ENCODE measurements around the gene RAB9A.

DNA sequence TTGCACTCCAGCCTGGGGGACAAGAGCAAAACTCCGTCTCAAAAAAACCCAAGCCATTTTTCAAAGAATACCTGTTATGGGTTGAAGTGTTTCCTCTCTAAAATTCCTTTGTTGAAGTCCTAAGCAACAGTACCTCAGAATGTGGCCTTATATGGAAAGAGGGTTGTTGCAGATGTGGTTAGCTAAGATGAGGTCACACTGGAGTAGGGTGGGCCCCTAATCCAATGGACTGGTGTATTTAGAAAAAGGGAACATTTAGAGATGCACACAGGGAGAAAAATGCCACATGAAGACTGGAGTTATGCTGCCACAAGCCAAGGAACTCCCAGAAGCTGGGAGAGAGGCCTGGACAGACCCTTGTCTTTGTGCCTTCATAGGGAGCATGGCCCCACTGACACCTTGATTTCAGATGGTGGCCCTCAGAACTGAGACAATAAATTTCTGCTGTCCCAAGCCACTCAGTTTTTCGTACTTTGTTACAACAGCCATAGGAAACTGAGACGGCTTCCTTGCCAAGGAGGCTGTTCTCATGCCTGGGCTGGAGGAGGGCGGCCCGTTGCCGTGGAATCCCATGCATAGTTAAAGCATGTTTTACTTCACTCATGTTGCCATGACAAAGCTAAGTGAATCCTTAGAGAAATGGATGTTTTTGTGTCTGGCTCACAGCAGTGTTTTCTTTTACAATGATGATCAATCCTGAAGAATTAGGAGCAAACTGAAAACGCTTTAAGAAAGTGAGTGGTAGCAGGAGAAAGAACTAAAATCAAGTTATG lies 29.0 kb downstream of the RAB9A start:
- no peak for TF ChIP-seq CTCF (IDR thresholded peaks at IDR 0.05; ENCODE audit: low read length)
- TF ChIP-seq EZH2 (IDR thresholded peaks at IDR 0.05; ENCODE audit: borderline replicate concordance, low read length), result no peak

Measured in OCI-LY1 (cell line).